CD4-positive, CD25-positive, alpha-beta regulatory T cell (primary cell): ENCODE measurements around the gene ZBTB34. TPM values are rescaled to one million over a fixed set of nuclear protein-coding genes. Genes with fewer than 3 reads are reported as not detected.

Source experiments
- ATAC-seq, 2 donors: fragments of 150-1000 bp; cut with Tn5 transposase; one replicate each; pipeline ENCODE4 v1.10.0; 2021; ENCODE audit warnings: low read depth in 2 of 2, moderate number of reproducible peaks in 2 of 2, moderate library complexity in 1 of 2
- DNase-seq, 3 donors: peaks; one replicate each; pipeline versions ENCODE4 v3.0.0 to v3.0.0-alpha.2; 2012 to 2022; ENCODE audit warnings: mixed read lengths in 1 of 3
- H3K27ac ChIP-seq: one replicate; pipeline ENCODE4 v1.7.0; 2013; ENCODE audit warnings: mild to moderate bottlenecking, low read length; ENCODE audit not compliant: insufficient read depth, poor library complexity, severe bottlenecking
- H3K27me3 ChIP-seq: one replicate; pipeline ENCODE4 v1.7.0; 2013; ENCODE audit warnings: low read length; ENCODE audit not compliant: control insufficient read depth, insufficient read depth
- H3K36me3 ChIP-seq: one replicate; pipeline ENCODE4 v1.7.0; 2013; ENCODE audit warnings: mild to moderate bottlenecking, low read length, moderate library complexity; ENCODE audit not compliant: control insufficient read depth, insufficient read depth
- H3K4me1 ChIP-seq: 2 replicates; pipeline ENCODE4 v1.7.0; 2013; ENCODE audit warnings: mild to moderate bottlenecking, low read length; ENCODE audit not compliant: insufficient read depth, control insufficient read depth, poor library complexity, severe bottlenecking
- H3K4me3 ChIP-seq: one replicate; pipeline ENCODE4 v1.7.0; 2013; ENCODE audit warnings: low read depth, mild to moderate bottlenecking, low read length, moderate library complexity
- H3K9me3 ChIP-seq, 2 experiments: 1 replicate in 1 of 2; 2 replicates in 1 of 2; pipeline ENCODE4 v1.7.0; 2013; ENCODE audit warnings: low read length in 2 of 2, mild to moderate bottlenecking in 1 of 2, moderate library complexity in 1 of 2; ENCODE audit not compliant: control insufficient read depth in 2 of 2
- H3K27ac Mint-ChIP-seq, 3 donors: one replicate each; pipeline ENCODE4 v1.8.0; 2020 to 2022; ENCODE audit warnings: mild to moderate bottlenecking in 3 of 3, mixed read lengths in 3 of 3, moderate library complexity in 2 of 3
- H3K27me3 Mint-ChIP-seq: one replicate; pipeline ENCODE4 v1.8.0; 2022; ENCODE audit warnings: mild to moderate bottlenecking, mixed read lengths
- H3K36me3 Mint-ChIP-seq: one replicate; pipeline ENCODE4 v1.8.0; 2020; ENCODE audit warnings: mixed read lengths
- H3K4me1 Mint-ChIP-seq, 4 donors: one replicate each; pipeline ENCODE4 v1.8.0; 2020 to 2022; ENCODE audit warnings: mixed read lengths in 4 of 4, mild to moderate bottlenecking in 1 of 4
- H3K4me3 Mint-ChIP-seq, 4 donors: one replicate each; pipeline ENCODE4 v1.8.0; 2020 to 2022; ENCODE audit warnings: mild to moderate bottlenecking in 4 of 4, mixed read lengths in 4 of 4, moderate library complexity in 3 of 4
- H3K9me3 Mint-ChIP-seq, 7 donors: one replicate each; pipeline ENCODE4 v1.8.0; 2020 to 2022; ENCODE audit warnings: mixed read lengths in 7 of 7, mild to moderate bottlenecking in 3 of 7, moderate library complexity in 2 of 7
- polyA plus RNA-seq, 4 donors: library from polyadenylated mRNA; unstranded; fragments of 300-500 nt; fragmentation: Illumina TruSeq; gene quantifications; one replicate each; pipeline ENCODE4 v1.2.3, GENCODE V29; 2021
- total RNA-seq: library from RNA; stranded (reverse); gene quantifications from one replicate; pipeline ENCODE4 v1.2.3, GENCODE V29; 2022

Gene ZBTB34
- total and polyA plus RNA-seq, 5 donors from 2014 or later, result 0.56 to 5.4 (median 0.82) TPM

DNA sequence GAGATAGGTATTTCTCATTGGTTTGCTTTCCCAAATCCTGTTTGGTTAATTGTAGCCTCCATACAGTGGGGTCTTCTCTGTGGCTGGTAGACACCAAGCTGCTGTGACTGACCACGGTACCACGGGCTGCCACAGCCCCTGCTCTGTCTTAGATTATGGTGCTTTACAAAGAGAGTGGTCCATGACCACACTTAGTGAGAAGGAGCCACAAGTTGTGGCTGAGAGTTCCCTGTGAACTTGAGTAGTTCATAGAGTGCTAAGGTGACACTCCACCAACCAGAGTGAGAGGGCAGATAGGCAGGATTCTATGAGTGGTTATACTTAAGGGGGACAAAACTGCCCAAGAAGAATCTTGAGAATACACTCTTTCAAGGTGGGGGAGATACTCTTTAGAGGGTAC lies 25.8 kb upstream of the ZBTB34 start:
- DNase-seq (no peak), ATAC-seq (no peak)
- Histone ChIP-seq H3K27ac (no peak overlapping the region), H3K27me3 (no peaks in the 10 kb centered on the region), H3K36me3 (peaks cover 49% of the 10 kb centered on the region), H3K4me3 (no peak overlapping the region), H3K4me1 (no peaks in the 10 kb centered on the region), H3K9me3 (no peaks in the 10 kb centered on the region)
- no peaks in the 10 kb centered on the region for H3K27me3 Mint-ChIP-seq
- H3K4me3 Mint-ChIP-seq, result no peak overlapping the region
- H3K9me3 Mint-ChIP-seq, result no peaks in the 10 kb centered on the region
- peak overlapping the region in 1 of 3 donors; percentile 34 for H3K27ac Mint-ChIP-seq
- H3K4me1 Mint-ChIP-seq, result peaks cover 30 to 51% (median 43%) of the 10 kb centered on the region in 4 donors
- peaks cover 54% of the 10 kb centered on the region for H3K36me3 Mint-ChIP-seq

DNA sequence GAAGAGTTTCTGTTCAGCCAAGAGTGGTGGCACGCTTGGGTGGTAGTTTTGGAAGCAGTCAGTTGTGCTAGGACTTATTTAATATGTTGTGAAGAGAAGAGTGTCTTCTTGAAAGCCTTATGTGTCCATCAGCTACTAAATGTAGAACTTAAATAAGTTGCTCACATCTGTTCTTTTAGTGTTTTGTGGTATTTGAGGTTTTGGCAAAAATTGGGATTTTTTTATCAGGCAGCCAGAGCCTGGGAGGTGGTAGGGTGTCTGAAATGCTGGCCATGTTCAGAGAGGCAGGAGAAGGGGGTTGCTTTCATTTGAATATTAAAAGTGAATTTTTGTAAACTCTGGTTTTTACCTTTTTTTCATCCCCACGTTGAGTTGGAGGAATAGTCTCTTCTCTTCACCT lies 24.2 kb upstream of the ZBTB34 start:
- Mint-ChIP-seq H3K9me3 (no peaks in the 10 kb centered on the region), H3K4me3 (peak overlapping the region in 1 of 4 donors; percentile 39), H3K4me1 (peaks cover 27 to 40% (median 33%) of the 10 kb centered on the region in 4 donors), H3K27me3 (no peaks in the 10 kb centered on the region), H3K27ac (no peak overlapping the region), H3K36me3 (peaks cover 49% of the 10 kb centered on the region)
- no peak overlapping the region for H3K27ac ChIP-seq
- H3K36me3 ChIP-seq, result peaks cover 44% of the 10 kb centered on the region
- no peaks in the 10 kb centered on the region for H3K9me3 ChIP-seq
- no peak overlapping the region for H3K4me3 ChIP-seq
- no peaks in the 10 kb centered on the region for H3K4me1 ChIP-seq
- H3K27me3 ChIP-seq, result no peaks in the 10 kb centered on the region
- ATAC-seq (no peak), DNase-seq (no peak)

GRCh38 chr9:126838055-126838811 lies 22.2 kb upstream of the ZBTB34 start:
- Mint-ChIP-seq H3K36me3 (peaks cover 37% of the 10 kb centered on the region), H3K4me3 (no peak overlapping the region), H3K27ac (peak overlapping the region in 2 of 3 donors; percentile 38 to 66), H3K4me1 (peaks cover 24 to 39% (median 30%) of the 10 kb centered on the region in 4 donors), H3K9me3 (no peaks in the 10 kb centered on the region), H3K27me3 (no peaks in the 10 kb centered on the region)
- ATAC-seq, result no peak
- Histone ChIP-seq H3K9me3 (no peaks in the 10 kb centered on the region), H3K36me3 (peaks cover 30% of the 10 kb centered on the region), H3K4me1 (no peaks in the 10 kb centered on the region), H3K4me3 (no peak overlapping the region), H3K27me3 (no peaks in the 10 kb centered on the region), H3K27ac (no peak overlapping the region)
- no peak for DNase-seq

DNA sequence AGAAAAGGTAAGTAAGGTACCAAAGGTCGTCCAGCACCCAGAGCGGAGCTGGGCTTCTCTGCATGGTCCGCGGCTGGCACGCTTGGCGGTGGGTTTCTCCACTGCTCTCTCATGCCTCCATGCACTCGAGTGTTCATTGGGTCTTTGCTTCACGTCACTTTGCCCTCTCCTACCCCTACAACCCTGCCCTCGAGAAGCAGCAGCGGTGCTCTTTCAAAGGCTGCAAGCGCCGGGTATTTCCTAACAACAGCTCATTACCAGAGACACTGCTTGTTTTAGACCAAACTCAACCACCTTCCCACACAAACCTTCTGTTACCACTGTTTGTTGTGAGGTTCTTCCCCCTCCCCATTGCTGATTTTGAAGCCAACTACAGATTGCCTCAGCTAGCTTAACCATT lies 21.5 kb upstream of the ZBTB34 start:
- ATAC-seq, result no peak
- Mint-ChIP-seq H3K9me3 (no peaks in the 10 kb centered on the region), H3K4me3 (peak overlapping the region in 1 of 4 donors; percentile 30)

GRCh38 chr9:126839301-126839700 lies 21.1 kb upstream of the ZBTB34 start:
- Mint-ChIP-seq H3K36me3 (peaks cover 26% of the 10 kb centered on the region), H3K27me3 (no peaks in the 10 kb centered on the region), H3K9me3 (no peaks in the 10 kb centered on the region), H3K4me1 (peaks cover 20 to 34% (median 28%) of the 10 kb centered on the region in 4 donors), H3K27ac (peak overlapping the region in 1 of 3 donors; percentile 38), H3K4me3 (peak overlapping the region in 1 of 4 donors; percentile 30)
- peaks cover 19% of the 10 kb centered on the region for H3K36me3 ChIP-seq
- DNase-seq, result no peak
- H3K27ac ChIP-seq, result no peak overlapping the region
- no peaks in the 10 kb centered on the region for H3K4me1 ChIP-seq
- no peaks in the 10 kb centered on the region for H3K9me3 ChIP-seq
- ATAC-seq, result no peak
- no peaks in the 10 kb centered on the region for H3K27me3 ChIP-seq
- no peak overlapping the region for H3K4me3 ChIP-seq

More for the DNA sequence above, 21.5 kb upstream of the ZBTB34 start:
- no peak overlapping the region for H3K4me3 ChIP-seq
- H3K36me3 ChIP-seq, result peaks cover 23% of the 10 kb centered on the region
- peaks cover 30% of the 10 kb centered on the region for H3K36me3 Mint-ChIP-seq
- peak overlapping the region in 2 of 3 donors; percentile 38 to 66 for H3K27ac Mint-ChIP-seq
- H3K4me1 ChIP-seq, result no peaks in the 10 kb centered on the region
- no peak overlapping the region for H3K27ac ChIP-seq
- peaks cover 24 to 37% (median 29%) of the 10 kb centered on the region in 4 donors for H3K4me1 Mint-ChIP-seq
- H3K27me3 Mint-ChIP-seq, result no peaks in the 10 kb centered on the region
- no peaks in the 10 kb centered on the region for H3K9me3 ChIP-seq
- DNase-seq, result no peak
- H3K27me3 ChIP-seq, result no peaks in the 10 kb centered on the region

GRCh38 chr9:126842220-126842842 lies 18.1 kb upstream of the ZBTB34 start:
- H3K4me1 Mint-ChIP-seq, result peaks cover 6 to 18% (median 14%) of the 10 kb centered on the region in 4 donors
- ATAC-seq (no peak), DNase-seq (no peak)
- H3K36me3 ChIP-seq, result peaks cover 7% of the 10 kb centered on the region
- peaks cover 3% of the 10 kb centered on the region for H3K27me3 Mint-ChIP-seq
- no peaks in the 10 kb centered on the region for H3K9me3 ChIP-seq
- H3K9me3 Mint-ChIP-seq, result no peaks in the 10 kb centered on the region
- no peak overlapping the region for H3K27ac ChIP-seq
- peaks cover 15% of the 10 kb centered on the region for H3K36me3 Mint-ChIP-seq
- H3K4me3 Mint-ChIP-seq, result no peak overlapping the region
- no peak overlapping the region for H3K4me3 ChIP-seq
- H3K27me3 ChIP-seq, result no peaks in the 10 kb centered on the region
- H3K27ac Mint-ChIP-seq, result peak overlapping the region in 1 of 3 donors; percentile 49
- H3K4me1 ChIP-seq, result no peaks in the 10 kb centered on the region

DNA sequence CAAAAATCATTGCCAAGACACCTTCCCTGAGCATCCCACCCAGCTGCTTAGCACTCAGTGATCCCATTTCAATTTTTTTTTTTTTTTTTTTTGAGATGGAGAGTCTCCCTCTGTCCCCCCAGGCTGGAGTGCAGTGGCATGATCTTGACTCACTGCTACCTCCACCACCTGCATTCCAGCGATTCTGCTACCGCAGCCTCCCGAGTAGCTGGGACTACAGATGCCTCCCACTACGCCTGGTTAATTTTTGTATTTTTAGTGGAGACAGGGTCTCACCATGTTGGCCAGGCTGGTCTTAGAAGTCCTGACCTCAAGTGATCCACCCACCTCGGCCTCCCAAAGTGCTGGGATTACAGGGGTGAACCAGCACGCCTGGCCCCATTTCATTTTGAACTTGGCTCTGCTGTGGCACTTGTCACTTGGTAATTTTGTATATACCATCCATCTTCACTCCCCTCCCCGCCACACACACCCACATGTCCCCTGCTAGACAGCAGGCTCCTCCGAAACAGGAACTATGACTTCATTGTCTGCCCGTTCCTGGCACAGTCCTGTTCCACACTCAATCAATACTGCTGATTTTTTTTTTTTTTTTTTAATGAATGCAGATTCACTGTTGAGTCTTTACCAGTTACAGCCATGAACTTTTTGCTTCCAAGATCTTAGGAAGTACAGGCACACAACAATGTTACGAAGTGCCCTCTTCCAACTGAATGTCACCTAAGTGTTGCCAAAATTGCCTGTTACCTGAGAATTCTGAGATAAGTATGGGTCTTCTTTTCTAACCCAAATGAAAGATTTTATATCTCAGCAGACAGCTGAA lies 17.3 kb upstream of the ZBTB34 start:
- Histone ChIP-seq H3K27ac (no peak overlapping the region), H3K9me3 (no peaks in the 10 kb centered on the region), H3K4me3 (no peak overlapping the region), H3K4me1 (no peaks in the 10 kb centered on the region), H3K27me3 (no peaks in the 10 kb centered on the region), H3K36me3 (peaks cover 7% of the 10 kb centered on the region)
- peak overlapping the region in 1 of 4 donors; percentile 63 for H3K4me3 Mint-ChIP-seq
- peaks cover 11% of the 10 kb centered on the region for H3K27me3 Mint-ChIP-seq
- H3K36me3 Mint-ChIP-seq, result peaks cover 12% of the 10 kb centered on the region
- peaks cover 6 to 11% (median 9%) of the 10 kb centered on the region in 4 donors for H3K4me1 Mint-ChIP-seq
- H3K9me3 Mint-ChIP-seq, result no peaks in the 10 kb centered on the region
- no peak overlapping the region for H3K27ac Mint-ChIP-seq
- ATAC-seq (no peak), DNase-seq (no peak)
